Lung (tissue), 12 donors: Measurements from ENCODE around the gene CXCL17. TPM values are rescaled to one million over a fixed set of nuclear protein-coding genes. Genes with fewer than 3 reads are reported as not detected.

Experiments used
- ATAC-seq: fragments of 200-7000 bp; cut with Tn5 transposase; one replicate; pipeline ENCODE4 v1.9.1; 2020; ENCODE audit warnings: moderate number of reproducible peaks; ENCODE audit not compliant: insufficient read depth, low FRiP score
- DNase-seq, 3 donors: peaks; one replicate each; pipeline ENCODE4 v3.0.0-alpha.2; 2013 to 2017
- H3K27ac ChIP-seq, 2 donors: one replicate each; pipeline ENCODE4 v1.5.1; 2013; ENCODE audit warnings: mild to moderate bottlenecking in 2 of 2, moderate library complexity in 2 of 2, control low read depth in 1 of 2, inconsistent platforms in 1 of 2, low read depth in 1 of 2, low read length in 1 of 2
- H3K27me3 ChIP-seq, 3 donors: one replicate each; pipeline ENCODE4 v1.5.1; 2013; ENCODE audit warnings: low read length in 2 of 3; ENCODE audit not compliant: control insufficient read depth in 3 of 3, insufficient read depth in 3 of 3
- H3K36me3 ChIP-seq, 4 donors: one replicate each; pipeline ENCODE4 v1.5.1; 2013; ENCODE audit warnings: low read length in 4 of 4, mild to moderate bottlenecking in 1 of 4, moderate library complexity in 1 of 4; ENCODE audit not compliant: control insufficient read depth in 4 of 4, insufficient read depth in 4 of 4
- H3K4me1 ChIP-seq, 5 donors: one replicate each; pipeline ENCODE4 v1.5.1; 2013; ENCODE audit warnings: low read length in 5 of 5, mild to moderate bottlenecking in 2 of 5, moderate library complexity in 1 of 5; ENCODE audit not compliant: control insufficient read depth in 5 of 5, insufficient read depth in 5 of 5
- H3K4me3 ChIP-seq: one replicate; pipeline ENCODE4 v1.5.1; 2013; ENCODE audit warnings: mild to moderate bottlenecking, control low read depth, moderate library complexity
- H3K9ac ChIP-seq, 2 donors: one replicate each; pipeline ENCODE4 v1.5.1; 2013; ENCODE audit warnings: low read length in 2 of 2, control low read depth in 1 of 2; ENCODE audit not compliant: insufficient read depth in 1 of 2
- H3K9me3 ChIP-seq, 4 donors: one replicate each; pipeline ENCODE4 v1.5.1; 2013; ENCODE audit warnings: low read length in 3 of 4, mild to moderate bottlenecking in 1 of 4, moderate library complexity in 1 of 4; ENCODE audit not compliant: control insufficient read depth in 4 of 4, insufficient read depth in 3 of 4
- WGBS, 2 donors: extraction: QIAGEN DNeasy Blood & Tissue Kit; methylation state at CpG; one replicate each; pipeline ENCODE4 v1.1.7; 2013; 5-methylcytosine and 5-hydroxymethylcytosine counted together
- polyA plus RNA-seq, 2 donors: library from polyadenylated mRNA; stranded (reverse); fragments of 200-250 nt; gene quantifications; one replicate each; pipeline ENCODE4 v1.2.1, GENCODE V29; 2013
- total RNA-seq, 2 donors: library from RNA; depleted of rRNA in 1 of 2; stranded (reverse); fragments of >200 nt in 1 of 2; gene quantifications; one replicate each; pipeline ENCODE4 v1.2.1, GENCODE V29; 2014 to 2021
- TF ChIP-seq, protein P1 (sequence below): IDR thresholded peaks from 2 replicates; pipeline ENCODE4 v1.5.1; 2012; ENCODE audit warnings: mild to moderate bottlenecking; ENCODE audit errors: control extremely low read depth, extremely low read depth
- donor health status: control.
- donor health status: control.
- donor health status: Bipolar disorder and iron deficiency.
- donor health status: healthy.
- donor health status: DM: yes; HTN: yes; CAD: no.

CXCL17 gene
- total and polyA plus RNA-seq, 4 donors = 98.9 to 688 (median 221) TPM

DNA sequence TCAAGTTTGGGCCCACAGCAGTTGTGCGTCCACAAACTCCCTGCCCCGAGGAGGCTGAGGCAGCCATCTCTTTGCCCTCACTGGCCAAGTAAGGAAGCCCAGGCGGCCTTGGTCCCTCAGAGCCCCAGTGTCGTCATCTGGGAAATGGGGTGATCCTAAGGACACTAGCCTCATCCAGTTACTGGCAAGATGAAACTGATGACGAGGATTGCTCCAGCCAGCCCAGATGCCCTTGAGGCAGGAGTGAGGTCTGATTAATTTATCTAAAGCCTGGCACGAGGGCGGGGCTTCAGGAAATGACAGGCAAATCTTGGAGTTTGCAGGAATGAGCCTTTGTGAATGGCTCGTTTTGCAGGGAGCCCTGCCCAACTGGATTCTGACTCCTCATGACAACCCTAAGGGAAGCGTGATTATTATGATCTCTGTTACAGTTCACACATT, 21.1 kb downstream of the CXCL17 start:
- DNase-seq (no peak), ATAC-seq (no peak)

DNA sequence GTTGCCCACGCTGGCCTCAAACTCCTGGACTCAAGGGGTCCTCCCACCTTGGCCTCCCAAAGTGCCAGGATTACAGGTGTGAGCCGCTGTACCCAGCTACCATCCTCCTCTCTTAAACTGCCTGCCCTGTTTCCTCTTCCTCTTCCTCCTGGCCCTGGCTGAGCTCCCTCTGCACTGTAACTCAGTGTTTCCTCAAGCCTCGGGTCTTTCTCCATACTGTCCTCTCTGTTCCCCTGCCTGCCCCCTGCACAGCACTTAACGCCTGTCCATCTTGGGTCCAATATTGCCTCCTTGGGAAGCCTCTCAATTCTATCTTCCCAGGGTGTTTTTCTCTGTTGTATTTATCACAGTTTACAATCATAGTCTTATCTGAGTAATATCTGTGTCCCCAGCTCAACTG, 21.6 kb downstream of the CXCL17 start:
- TF ChIP-seq, protein P1, sequence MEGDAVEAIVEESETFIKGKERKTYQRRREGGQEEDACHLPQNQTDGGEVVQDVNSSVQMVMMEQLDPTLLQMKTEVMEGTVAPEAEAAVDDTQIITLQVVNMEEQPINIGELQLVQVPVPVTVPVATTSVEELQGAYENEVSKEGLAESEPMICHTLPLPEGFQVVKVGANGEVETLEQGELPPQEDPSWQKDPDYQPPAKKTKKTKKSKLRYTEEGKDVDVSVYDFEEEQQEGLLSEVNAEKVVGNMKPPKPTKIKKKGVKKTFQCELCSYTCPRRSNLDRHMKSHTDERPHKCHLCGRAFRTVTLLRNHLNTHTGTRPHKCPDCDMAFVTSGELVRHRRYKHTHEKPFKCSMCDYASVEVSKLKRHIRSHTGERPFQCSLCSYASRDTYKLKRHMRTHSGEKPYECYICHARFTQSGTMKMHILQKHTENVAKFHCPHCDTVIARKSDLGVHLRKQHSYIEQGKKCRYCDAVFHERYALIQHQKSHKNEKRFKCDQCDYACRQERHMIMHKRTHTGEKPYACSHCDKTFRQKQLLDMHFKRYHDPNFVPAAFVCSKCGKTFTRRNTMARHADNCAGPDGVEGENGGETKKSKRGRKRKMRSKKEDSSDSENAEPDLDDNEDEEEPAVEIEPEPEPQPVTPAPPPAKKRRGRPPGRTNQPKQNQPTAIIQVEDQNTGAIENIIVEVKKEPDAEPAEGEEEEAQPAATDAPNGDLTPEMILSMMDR = no peak
- 44 to 69% methylated on average over 4 of the region's 4 CpGs for WGBS, 2 donors
- ATAC-seq (no peak), DNase-seq (no peak)
- Histone ChIP-seq H3K27me3 (no peaks in the 10 kb centered on the region), H3K27ac (peak overlapping the region in 1 of 2 donors; percentile 78), H3K9ac (no peak overlapping the region), H3K36me3 (no peaks in the 10 kb centered on the region), H3K4me1 (peaks cover 0 to 27% (median 13%) of the 10 kb centered on the region in 5 donors), H3K9me3 (no peaks in the 10 kb centered on the region), H3K4me3 (no peak overlapping the region)

More for the DNA sequence above, 21.1 kb downstream of the CXCL17 start:
- Histone ChIP-seq H3K27me3 (no peaks in the 10 kb centered on the region), H3K36me3 (no peaks in the 10 kb centered on the region), H3K9me3 (no peaks in the 10 kb centered on the region), H3K27ac (peak overlapping the region; percentile 78 to 87), H3K4me3 (no peak overlapping the region), H3K4me1 (peaks cover 0 to 27% (median 13%) of the 10 kb centered on the region in 5 donors), H3K9ac (no peak overlapping the region)
- WGBS, 2 donors = 67% methylated on average over 9 of the region's 9 CpGs
- TF ChIP-seq, protein P1 = no peak

DNA sequence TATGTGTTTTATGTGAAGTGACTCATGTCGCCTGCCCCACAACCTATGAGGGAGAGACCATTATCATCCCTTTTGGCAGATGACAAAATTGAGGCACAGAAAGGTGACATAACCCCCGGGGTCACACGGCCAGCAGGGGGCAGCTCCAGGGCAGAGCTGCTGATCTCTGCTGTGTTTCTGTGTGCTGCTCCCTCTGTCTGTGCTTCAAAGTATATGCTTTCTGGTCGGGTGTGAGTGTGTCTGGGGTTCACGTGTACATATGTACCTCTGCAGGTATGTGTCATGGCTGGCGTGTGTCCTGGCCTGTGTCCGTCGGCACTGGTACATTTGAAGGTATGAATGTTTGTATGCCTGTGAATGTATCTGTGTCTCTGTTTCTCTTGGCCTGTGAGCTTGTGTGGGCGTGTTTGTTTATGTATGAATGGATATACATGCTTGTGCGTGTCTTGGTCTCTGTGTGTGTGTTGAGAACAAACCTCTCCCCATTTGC, 22.6 kb downstream of the CXCL17 start:
- no peaks in the 10 kb centered on the region for H3K9me3 ChIP-seq
- H3K9ac ChIP-seq = no peak overlapping the region
- no peaks in the 10 kb centered on the region for H3K27me3 ChIP-seq
- no peaks in the 10 kb centered on the region for H3K36me3 ChIP-seq
- 54 to 62% methylated on average over 10 of the region's 10 CpGs for WGBS, 2 donors
- H3K4me3 ChIP-seq = no peak overlapping the region
- DNase-seq (no peak), ATAC-seq (no peak)
- peaks cover 0 to 27% (median 13%) of the 10 kb centered on the region in 5 donors for H3K4me1 ChIP-seq
- TF ChIP-seq, protein P1 = peak; percentile 54
- peak overlapping the region in 1 of 2 donors; percentile 2 for H3K27ac ChIP-seq

DNA sequence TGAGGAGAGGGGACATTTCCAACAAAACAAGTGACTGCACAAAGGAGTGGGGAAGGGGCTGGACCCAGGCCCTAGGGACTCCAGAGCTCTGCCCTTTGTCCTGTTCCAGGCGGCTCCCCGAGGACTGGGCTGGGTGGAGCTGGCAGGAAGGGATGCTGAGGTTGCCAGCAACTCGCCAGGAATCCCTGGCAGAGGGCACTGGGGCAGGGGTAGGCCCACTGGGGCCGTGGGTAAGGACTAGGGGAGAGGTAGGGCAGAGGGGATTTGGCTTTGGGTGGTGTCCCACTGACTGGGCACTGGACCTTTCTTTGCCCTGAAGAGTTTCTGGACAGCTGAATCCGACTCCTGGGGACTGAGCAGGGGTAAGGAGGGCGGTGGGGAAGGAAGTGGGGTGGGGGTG, 23.4 kb downstream of the CXCL17 start:
- TF ChIP-seq, protein P1 = no peak
- DNase-seq = no peak
- Histone ChIP-seq H3K27ac (no peak overlapping the region), H3K9me3 (no peaks in the 10 kb centered on the region), H3K4me1 (peaks cover 0 to 26% (median 13%) of the 10 kb centered on the region in 5 donors), H3K9ac (no peak overlapping the region), H3K36me3 (no peaks in the 10 kb centered on the region), H3K4me3 (no peak overlapping the region), H3K27me3 (no peaks in the 10 kb centered on the region)
- ATAC-seq = no peak
- WGBS, 2 donors = 69 to 79% methylated on average over 6 of the region's 6 CpGs
